Measurements from ENCODE around the gene ASB10.

Gene ASB10

DNA sequence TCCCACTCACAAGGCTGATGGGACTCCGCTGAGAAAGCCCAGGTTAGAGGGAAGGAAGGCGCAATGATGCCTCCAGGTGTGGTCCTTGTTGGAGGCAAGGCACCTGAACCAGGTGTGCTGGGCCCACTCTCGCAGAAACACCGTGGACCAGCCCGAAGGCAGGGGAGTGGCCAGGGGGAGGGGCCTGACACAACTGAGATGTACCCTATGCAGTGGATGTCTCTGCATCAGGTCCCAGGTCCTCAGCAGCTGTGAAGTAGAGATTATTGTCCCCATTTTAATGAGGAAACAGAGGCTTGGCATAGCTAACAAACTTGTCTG is 51.6 kb downstream of the ASB10 start:
- DNase-seq = no peak

DNA sequence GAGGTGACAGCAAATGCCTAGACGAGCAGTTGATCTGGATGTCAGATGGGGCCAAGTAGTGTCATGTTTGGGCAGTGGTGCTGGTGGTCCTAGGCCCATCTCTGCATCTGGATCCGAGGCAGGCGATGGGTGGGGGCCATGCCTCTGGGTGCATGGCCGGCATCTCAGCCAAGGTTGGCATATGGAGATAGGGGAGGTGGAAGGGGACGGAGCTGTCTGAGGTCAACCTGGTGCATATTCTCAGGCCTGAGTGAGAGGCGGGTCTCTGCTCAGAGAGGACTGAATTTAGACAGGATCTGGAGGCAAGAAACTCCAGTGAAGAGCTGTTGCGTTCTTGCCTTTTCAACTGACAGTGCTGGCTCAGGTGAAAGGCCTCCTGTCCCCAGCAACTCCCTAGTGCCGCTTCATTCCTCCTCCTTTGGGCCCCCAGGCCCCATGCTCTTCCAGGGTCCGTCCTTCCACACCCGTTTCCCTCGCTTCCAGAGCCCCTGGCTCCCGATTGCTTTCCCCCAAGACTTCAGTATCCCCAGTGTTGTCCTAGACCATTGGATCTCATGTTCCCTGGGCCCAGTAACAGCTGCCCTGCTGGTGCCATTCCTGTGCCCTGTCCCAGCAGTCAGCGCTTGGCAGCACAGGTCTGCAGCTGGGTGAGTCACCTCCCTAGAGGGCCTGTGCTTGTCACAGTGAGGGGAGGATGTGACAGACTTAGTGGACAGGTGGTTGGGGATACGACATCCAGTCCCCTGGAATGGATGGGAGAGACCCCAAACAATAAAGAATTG is 52.1 kb downstream of the ASB10 start:
- DNase-seq = no peak

DNA sequence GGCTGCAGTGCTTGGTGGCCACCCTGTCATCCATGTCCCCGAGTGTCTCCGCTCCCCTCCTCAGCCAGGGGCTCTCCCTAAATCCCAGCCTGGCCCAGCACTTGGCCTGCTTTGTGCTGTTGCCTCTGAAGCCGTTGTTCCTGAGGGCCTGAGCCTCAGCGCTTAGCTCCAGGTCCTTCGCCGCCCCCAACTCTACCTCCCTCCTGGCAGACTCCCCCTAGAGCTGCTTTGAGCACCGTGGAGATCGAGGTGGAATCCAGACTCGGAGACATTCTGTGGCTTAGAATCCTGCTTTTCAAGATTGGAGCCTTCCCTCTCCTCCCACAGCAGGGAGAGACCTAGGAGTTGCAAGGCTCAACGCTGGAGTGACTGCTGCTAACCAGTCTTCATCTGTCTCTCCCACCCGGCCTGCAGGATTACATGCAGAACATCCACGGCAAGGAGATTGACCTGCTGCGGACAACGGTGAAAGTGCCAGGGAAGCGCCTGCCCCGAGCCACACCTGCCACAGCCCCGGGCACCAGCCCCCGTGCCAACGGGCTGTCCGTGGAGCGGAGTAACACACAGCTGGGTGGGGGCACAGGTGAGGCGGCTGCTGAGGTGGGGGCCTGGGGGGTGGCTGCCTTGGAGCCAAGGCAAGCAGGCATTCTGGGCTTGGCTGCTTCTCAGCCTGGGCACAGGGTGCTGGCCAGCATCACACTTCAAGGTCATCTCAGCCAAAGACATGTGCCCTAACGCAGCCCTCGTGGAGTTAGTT is 52.9 kb downstream of the ASB10 start:
- DNase-seq = no peak

DNA sequence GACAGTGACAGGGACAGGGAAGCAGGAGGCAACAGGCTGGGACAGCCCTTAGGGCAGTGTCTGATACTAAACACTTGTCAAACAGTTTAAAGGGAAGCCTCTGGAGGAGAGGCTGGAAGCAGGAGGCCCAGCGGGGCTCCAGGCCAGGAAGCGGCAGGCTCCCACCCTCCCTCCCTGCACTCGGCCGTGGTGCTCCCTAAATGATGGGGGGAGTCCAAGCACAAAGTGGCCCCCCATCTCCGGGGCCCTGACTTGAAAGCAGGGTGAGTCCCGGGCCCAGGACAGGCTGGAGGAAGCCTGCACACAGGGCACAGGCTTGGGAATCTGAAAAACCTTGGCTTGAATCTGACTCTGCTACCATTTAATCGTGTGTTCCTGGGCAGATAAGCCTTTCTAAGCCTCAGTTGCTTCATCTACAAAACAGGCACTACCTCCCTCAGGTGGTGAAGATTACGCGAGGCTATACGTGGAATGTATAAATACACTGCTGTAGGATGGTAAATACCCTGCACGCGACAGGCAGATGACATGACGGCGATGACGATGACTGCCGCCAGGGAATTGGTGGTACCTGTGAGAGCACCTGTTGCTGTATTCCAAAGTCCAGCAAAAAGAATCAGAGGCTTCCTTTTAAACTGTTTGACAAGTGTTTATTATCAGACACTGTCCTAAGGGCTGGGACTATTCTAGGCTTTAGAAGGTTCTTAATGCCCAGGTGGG is 53.6 kb downstream of the ASB10 start:
- DNase-seq = no peak

DNA sequence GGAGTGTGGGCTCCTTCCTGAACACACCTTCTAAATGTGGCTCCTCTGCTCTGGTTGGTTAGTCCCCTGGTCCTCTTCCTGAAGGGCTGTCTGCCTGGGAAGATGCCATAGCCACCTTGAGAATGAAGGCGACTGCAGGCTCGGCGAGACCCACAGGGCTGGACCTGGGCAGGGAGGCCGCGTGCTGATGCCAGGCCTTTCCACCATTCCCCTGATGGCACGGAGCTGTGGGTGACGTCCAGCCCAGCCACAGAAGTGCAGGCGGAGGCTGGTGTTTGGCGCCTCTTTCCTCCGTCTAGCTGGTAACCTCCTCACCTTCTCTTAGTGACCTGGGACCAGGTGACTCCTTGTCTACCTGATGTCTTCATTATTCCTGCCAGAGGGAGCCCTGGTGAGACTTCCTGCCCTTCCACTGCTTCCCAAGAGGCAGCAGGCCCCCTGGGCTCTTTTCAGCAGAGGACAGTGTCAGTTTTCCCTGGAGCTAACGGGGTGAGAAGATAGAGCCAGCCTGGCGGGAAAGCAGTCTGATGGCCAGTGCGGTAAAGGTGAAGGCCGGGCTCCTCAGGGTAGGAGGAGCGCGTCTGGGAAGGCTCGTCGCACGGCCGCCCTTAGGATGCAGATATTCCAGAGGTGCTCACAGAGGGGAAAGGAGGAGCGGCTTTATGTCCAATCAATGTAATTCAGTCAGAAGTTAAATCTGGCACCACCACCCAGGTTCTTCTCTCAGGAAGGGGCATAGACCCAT is 54.4 kb downstream of the ASB10 start:
- DNase-seq = no peak

DNA sequence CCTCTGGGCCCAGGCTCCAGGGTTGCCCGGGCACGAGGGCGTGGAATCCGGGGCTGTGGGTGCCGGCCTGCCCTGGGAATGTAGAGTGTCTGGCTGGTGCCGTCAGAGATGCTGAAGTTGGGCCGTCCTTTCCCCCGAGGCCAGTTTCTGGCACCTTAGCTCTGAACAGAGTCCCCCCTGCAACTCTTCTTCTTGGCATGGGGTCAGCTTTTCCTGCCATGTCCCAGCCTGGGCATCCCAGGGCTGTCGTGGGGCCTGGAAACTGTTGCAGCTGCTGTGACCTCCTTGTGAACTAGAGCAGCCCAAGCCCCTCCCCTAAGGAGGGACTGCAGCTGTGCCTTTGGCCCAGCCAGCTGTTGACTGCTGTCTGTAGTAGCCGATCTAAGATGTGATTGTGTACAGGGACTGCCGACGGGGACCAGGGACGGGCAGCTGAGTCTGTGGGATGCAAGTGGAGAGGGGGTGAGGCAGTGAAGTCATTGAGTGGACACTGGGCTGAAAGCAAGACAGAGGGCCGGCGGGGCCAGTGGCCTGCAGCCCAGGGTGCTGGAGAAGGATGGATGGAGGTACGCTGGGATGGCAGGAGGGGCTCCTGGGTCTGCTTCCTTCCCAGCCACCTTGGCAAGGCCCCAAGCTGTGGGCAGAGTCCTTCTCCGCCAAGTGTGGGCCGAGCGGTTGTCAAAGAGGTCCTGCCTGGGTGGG is 55.3 kb downstream of the ASB10 start:
- no peak for DNase-seq

DNA sequence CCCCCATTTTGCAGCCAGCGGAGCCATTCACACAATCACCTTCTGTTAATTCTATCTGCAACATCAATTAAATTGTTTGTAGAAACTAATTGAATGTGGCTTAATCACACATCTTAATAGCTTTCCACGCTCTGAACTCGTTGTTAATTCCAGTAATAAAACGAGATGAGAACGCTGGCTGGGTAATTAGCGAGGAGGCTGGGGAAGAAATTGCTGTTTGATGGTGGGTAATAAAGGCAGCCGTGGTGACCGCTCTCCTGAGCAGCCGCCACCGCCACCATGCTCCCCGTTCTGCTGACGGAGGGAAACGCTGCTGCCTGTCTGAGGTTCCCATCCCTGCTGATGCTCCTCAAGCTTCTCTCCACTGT is 55.8 kb downstream of the ASB10 start:
- DNase-seq = no peak

DNA sequence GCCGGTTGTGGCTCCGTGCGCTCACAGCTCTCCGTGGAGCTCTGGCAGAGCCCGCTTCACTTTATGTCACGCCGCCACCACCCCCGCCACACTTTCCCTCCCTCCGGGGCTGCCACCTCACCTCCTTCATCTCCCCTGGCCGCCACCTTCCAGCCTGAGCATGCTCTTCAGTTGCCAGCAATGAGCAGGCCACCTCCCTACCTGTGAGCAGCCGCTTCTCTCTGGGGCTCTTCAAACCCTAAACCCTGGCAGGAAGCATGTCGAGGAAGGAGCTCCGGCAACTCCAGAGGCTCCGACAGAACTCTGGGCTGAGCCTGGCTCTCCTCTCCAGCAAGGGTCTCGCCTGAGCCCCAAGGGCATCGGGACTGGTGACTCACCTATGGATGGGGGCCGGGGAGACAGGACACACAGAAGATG is 56.3 kb downstream of the ASB10 start:
- DNase-seq = no peak

DNA sequence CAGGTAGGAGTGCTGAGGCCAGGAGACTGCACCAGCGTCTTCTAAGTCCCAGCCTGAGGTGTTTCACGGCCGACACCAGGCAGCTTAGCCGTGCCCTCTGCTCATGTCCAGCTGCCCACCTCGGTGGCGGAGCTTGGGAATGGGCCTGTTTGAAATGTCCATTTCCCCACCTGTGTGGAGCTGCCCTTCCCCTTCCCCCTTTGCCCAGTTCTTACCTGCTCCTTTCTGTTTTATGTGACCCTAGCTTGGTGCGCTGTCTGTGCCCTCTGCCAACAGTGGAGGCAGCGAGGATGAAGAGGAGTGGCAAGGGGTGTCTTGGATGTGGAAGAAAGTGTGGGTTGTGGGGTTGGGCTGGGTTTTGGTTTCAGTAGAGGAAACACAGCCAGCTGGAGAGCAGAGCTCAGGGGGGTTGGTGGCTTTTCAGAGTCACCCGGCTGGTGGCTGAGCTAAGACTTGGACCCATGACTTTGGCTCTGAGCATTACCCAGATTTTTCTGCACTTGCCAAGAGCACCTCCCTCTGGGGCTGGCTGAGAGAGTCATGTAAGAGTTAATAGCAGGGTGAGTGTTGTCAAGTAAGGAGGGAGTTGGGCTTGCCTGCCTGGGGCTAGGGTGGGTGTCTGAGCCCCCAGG is 57.0 kb downstream of the ASB10 start:
- no peak for DNase-seq

DNA sequence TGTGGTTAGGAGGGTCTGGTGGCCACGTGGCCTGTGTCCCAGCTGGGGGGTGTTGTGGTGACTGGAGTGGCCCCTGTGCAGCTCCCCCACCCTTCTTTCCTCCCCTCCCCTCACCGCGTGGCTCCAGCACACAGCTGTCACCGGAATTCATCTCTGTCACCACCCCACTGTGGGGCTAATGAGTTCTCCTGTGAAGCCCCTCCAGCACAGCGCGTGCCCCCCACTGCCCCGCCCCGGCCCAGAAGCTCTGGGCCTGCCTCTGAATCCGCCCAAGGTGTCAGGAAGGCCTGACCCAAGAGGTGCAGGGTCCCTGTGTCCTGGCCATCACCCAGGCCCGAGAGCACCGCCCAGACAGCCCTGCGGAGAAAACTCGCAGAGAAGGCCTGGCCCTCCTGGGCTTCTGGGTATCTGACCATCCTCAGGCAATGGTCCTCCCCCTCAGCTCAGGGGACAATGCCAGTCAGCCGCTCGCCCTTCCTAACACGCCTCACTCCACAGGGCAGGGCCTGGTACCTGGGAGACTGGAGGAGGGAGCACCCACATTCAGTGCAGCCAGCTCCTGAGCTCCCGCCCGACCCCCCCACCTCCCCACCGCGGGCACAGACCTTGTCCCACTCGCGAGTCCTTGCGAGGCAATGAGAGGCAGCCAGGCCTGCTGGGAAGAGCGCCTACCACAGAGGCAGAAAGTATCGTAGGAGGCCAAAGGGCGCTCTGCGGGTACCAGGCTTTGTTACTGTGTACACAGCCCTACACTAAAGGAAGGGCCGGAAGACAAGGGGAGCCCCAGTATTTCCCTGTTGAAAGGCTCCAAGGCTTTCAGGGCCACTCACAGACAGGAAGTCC is 57.7 kb downstream of the ASB10 start:
- no peak for DNase-seq

DNA sequence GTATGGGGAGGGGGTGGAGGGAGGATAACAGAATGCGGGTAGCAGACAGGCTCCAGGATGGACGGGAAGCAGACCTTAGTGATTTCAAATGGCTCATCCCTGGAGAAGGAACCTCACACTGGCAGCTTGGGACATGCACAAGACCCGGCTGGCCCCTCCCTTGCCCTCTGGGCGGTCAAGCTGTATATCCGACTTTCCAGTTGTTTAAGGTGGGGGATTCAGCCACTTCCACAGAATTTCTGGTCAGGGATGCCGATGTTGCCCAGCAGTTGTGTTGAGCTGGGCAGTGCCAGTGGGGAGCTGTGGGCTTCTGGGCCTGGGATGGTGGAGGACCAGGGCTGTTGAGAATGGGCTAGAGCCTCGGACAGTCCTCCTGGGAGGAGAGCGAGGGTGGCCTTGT is 58.3 kb downstream of the ASB10 start:
- DNase-seq = no peak

DNA sequence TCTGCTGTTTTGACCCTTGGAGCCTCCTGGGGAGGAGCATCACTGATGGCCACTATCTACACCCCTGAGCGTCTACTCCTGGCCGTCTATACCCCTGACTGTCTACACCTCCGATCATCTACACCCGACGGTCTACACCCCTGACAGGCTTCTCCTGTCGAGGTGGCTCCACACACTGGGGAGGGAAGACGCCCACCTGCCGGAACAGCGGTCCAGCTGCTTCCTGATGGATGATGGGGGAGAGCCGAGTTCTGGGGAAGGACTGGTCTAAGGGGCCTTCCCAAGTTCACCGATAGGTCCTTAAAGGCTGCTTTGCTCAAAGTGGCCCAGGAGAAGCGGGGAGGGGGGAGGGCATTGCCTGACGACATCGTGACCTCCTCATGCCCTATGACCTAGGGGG is 58.9 kb downstream of the ASB10 start:
- no peak for DNase-seq

DNA sequence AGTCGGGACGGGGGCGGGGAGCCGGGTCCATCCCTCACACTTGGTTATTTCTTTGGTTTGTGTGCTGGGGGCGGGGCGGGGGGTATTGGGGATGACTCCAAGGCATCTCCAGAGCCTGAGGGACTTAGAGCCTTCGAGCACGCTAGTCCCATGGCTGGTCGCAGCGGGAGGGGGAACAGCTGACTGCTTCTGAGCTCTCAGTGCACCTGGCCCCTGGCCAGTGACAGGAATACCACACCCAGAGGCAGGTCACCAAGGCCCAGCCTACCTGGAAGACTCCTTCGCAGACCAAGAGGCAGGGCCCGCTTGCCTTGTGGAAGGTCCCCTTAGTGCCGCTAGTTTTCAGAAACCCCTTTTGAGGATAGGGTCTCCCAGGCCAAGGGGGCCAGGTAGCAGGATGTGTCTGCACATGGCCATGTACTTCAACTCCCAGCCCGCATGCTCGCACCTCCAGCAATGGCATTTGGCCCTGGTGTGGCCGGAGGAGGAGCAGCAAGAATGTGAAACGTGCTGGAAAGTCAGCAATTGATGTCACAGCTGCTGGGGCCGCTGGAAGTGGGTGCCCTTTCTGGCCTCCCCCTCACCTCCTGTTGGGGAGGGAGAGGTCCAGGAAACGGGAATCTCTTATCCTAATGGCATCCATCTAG is 60.4 kb downstream of the ASB10 start:
- no peak for DNase-seq

DNA sequence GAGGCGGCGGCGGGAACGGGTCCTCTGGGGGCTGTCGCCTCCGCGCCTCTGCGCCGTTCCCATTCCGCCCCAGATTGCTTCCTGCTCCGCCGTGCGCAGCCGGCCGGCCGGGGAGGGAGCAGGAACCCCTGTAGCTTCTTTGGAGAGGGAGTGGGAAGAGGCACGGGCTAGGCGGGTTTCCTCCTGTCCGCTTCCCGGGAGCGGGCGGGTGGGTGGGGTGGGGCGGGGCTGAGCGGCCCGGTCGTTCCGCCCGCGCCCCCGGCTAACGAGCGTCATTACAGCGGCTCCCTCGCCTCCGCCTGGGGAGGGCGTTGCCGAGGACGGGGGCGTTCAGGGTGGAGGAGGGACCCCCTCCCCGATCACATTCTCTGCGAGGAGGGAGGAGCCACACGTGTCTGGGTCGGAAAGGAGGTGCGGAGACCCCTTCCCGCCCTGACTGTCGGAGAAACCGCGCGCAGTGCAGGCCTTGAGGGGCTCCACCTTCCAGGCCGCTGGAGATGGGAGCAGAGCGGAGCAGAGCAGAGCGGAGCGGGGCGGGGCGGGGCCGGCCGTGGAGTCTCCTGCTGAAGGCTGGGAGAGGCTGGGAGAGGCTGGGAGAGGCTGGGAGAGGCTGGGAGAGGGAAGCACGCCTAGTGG is 61.1 kb downstream of the ASB10 start:
- DNase-seq = no peak
